HG03558 (cell line): ENCODE measurements around the gene IL10.
A peak's percentile ranks its signal among the peaks of the same experiment; 100 is the strongest.
"Not testable (repeated sequence)": the region's sequence is repeated elsewhere in the genome, so short reads cannot be mapped to it uniquely, and the experiment has no call there.

Experiments used
- ATAC-seq: cut with Tn5 transposase; IDR thresholded peaks from one replicate; pipeline ENCODE4 v1.9.1; 2021; ENCODE audit warnings: moderate number of reproducible peaks; ENCODE audit not compliant: unreplicated experiment; ENCODE audit errors: extremely low read depth

Gene IL10

DNA sequence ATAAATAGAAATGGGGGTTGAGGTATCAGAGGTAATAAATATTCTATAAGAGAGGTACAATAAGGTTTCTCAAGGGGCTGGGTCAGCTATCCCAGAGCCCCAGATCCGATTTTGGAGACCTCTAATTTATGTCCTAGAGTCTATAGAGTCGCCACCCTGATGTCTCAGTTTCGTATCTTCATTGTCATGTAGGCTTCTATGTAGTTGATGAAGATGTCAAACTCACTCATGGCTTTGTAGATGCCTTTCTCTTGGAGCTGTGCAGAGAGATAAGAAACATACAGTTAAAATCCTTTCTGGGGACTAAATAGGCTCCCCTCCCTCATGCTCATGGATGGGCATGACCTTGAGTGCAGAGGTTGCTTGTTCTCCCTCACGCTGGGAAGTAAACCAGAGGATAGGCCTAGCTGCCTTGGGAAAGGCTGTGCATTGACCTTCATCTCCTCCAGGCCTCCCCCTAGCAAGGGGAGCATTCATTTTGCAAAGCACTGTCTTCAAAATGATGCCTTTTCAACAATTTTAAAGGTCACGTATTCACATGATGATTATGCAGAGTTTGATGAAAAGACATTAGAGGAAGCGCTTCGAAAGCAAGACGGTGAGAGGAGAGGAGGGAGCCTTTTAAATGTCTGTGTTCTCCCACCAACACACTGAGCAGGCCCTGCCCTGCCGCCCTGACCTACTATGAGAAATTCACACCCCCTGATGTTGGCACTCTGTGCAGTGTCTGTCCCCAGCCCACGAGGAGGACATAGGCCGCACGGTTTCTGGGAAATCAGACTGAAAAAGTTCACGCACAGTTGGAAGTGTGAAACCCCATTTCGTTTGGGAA lies 3.6 kb downstream of the IL10 start:
- ATAC-seq: no peak

GRCh38 chr1:206766251-206766856 lies 5.9 kb downstream of the IL10 start:
- ATAC-seq: no peak

- not testable (repeated sequence) for ATAC-seq
Observed at GRCh38 chr1:206765771-206766170, 6.5 kb downstream of the IL10 start.

DNA sequence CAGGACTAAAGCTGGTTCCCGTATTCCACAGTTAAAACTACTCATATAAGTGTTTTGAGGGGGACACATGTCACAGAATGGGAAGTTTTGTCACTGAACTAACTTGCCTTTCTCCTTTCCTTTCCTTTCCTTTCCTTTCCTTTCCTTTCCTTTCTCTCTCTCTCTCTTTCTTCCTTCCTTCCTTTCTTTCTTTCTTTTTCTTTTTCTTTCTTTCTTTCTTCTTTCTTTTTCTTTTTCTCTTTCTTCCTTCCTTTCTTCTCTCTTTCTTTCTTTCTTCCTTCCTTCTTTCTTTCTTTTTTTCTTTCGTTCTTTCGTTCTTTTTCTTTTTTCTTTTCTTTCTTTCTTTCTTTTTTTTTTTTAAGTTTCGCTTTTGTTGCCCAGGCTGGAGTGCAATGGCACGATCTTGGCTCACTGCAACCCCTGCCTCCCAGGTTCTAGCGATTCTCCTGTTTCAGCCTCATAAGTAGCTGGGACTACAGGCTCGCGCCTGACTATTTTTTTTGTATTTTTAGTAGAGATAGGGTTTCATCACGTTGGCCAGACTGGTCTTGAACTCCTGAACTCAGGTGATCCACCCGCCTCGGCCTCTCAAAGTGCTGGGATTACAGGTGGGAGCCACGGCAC lies 9.4 kb downstream of the IL10 start:
- not testable (repeated sequence) for ATAC-seq

DNA sequence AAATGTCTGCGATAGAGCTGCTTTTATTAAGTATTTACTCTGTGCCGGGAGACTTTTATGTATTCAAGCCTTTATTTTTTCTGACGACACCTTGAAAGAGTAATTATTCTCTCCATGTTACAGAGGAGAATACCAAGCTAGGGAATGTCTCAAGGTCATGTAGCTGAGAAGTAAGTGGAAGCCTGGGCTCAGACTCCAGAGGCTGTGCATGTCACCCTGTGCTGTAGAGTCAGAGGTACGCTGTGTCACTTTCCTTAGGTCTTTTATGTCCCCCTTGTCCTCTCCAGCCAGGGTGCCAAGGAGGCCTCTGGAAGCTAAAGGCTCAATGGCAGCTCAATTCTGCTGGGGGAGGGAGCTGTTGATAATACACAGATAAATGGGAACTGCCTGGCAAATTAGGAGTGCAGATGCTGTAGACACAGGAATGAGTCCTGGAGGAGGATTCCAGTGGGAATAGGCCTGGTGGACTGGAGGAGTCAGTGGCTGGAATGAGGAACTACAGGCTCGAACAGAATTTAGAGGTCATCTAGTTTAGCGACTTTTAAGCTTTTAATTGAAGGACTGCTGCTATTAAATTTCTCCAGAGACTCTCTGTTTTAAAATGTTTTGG lies 11.0 kb downstream of the IL10 start:
- ATAC-seq: no peak

DNA sequence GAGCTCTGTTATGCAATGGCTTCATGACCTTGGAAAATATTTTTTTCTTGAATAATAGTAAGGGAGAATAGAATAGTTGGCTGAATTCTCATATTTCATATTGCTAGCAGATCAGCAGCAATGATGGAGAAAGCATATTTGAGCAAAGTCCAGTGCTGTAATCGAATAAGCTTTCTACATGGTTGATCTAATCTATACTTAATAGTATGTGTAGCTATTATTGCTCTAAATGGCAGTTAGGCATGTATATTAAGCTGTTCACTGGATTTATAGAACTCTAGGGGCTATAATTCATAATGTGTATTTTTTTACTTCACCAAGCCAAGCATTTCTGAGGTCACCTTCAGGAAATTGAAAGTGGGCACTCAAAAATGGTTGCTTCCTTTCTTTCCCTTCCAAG lies 11.7 kb downstream of the IL10 start:
- no peak for ATAC-seq

DNA sequence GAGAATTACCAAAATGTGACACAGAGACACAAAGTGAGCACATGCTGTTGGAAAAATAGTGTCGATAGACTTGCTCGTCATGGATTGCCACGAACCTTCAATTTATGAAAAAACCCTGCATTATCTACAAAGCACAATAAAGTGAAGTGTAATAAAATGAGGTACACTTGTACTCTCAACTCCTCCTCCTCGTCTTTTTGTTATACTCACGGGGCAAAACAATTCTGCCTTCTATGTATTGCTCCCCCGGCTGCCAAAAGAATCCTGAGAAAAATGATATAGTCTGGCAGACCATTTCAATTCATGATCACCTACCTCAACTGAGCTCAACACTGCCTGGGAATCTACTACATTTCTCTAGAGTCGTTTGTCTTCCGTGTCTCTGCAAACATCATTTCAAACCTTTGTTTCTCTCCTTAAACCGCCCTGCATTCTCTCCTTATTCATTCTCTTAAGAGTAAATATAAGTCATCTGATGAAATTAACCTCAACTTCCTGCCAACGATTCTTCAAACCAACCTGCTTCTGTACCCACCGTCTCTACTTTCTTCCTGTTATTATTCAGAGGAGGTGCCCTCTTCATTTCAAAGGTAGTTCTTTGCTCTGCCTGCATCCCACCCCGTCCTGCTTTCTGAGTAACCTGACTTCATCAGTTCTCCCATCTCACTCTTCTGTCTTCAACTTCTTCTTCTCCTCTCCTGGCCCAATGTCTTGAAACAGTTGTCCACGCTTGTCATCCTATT lies 14.6 kb downstream of the IL10 start:
- no peak for ATAC-seq

DNA sequence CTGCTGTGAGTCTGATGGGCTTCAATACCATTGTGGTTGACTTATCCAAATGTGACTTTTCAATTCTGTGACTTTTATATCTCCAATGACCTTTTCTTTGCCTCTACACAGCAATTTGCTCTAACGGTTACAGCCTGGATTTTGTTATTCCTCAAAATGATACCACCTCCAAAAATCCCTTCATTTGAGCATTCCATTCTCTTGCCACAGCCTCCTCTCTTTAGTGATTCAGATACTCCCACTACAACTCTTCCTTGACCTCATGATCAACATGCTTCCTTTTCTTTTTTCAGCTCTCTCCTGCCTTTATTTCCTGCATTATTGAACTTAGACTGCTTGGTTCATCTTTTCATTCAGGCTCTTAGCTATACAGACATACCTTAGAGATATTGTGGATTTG lies 18.3 kb downstream of the IL10 start:
- ATAC-seq: no peak

DNA sequence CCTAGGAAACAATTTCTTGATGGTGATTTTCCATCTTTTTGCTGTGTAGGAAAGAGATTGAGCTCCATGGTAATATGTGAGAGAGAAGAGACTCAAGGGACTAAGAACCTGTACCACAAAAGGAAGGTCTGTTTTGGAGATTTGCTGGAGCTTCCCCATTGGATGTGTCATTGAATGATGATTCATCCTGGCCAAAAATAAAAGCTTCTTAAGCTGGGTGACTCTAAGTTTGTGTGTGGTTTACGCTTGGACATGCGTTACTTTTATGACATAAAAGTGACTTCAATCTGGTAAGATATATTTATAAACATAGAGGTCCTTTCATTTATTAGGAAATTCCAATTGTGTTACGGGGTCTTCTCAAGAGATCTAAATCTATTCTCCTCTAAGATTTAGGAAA lies 19.2 kb downstream of the IL10 start:
- ATAC-seq: no peak

DNA sequence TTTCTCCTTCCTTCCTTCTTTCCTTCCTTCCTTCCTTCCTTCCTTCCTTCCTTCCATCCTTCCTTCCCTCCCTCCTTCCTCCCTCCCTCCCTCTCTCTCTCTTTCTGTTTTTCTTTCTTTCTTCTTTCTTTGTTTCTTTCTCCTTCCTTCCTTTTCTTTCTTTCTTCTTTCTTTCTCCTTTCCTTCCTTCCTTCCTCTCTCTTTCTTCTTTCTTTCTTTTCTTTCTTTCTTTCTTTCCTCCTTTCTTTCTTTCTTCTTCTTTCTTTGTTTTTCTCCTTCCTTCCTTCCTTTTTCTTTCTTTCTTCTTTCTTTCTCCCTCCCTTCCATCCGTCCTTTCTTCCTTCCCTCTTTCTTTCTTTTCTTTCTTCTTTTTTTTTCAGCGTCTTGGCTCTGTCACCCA lies 19.8 kb downstream of the IL10 start:
- no peak for ATAC-seq

DNA sequence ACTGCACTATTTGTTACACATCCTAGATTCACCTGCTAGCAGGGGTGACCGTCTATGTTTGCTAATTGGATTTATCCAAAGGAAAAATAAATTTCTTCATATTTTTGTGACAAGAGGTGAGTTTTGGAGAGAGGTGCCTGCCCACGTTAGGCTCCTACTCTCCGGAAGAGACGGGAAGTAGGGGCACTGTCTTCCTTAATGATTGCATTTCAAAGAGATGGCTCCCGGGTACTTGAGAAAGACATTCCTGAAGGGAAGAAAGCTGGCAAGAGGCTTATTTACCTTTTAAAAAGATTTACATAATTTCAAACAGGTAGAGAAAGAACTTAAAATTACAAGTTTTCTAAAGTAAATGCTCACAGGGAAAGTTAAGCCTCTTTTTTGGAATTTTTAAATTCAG lies 20.4 kb downstream of the IL10 start:
- no peak for ATAC-seq

GRCh38 chr1:206748348-206749030 lies 23.8 kb downstream of the IL10 start:
- no peak for ATAC-seq

DNA sequence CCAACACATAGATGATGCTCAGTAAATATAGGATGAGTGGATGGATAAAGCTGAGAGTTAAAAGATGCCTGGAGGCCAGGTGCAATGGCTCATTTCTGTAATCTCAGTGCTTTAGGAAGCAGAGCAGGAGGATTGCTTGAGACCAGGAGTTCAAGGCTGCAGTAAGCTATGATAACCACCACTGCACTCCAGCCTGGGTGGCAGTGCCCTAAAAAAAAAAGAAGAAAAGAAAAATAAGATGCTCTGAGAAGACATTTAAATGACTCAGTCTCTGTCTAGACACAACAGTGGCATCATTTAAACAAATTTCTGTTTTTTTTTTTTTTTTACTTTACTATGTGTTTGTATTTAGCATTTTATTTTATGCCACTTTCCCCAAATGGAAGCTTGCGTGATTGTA lies 27.0 kb downstream of the IL10 start:
- no peak for ATAC-seq

- no peak for ATAC-seq
Observed at GRCh38 chr1:206744683-206745082, 27.6 kb downstream of the IL10 start.

DNA sequence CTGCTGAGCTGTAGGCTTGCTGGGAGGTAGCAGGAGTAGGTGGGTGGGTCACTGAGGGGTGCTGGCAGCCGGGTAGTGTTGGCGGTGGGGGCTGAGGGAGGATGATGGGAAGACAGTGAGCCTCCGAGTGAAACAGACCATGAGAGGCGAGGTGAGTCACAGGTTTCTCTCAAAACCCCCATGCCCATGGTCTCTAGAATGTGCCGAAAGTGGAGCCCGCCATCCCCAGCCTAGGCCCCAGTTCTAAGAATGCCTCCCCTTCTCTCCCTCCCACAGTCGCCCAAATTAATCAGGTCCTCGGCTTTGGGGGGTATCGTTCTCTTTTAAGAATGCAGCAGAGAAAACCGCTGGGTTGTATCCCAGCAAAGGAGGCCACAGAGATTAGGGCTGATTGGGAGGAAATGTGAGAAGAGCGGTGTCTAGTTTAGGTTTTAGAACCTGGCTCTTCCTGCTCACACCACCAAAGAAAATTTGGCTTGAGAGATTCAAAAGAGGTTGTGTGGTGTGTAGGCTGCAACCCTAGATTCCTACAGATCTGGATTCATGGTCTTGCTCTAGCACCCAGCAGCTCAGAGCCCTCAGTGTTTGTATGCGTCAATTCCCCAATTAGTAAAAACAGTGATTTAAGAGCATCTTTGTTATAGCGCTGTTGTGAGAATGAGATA lies 29.4 kb downstream of the IL10 start:
- ATAC-seq: no peak

GRCh38 chr1:206741142-206741701 lies 31.1 kb downstream of the IL10 start:
- ATAC-seq: no peak

DNA sequence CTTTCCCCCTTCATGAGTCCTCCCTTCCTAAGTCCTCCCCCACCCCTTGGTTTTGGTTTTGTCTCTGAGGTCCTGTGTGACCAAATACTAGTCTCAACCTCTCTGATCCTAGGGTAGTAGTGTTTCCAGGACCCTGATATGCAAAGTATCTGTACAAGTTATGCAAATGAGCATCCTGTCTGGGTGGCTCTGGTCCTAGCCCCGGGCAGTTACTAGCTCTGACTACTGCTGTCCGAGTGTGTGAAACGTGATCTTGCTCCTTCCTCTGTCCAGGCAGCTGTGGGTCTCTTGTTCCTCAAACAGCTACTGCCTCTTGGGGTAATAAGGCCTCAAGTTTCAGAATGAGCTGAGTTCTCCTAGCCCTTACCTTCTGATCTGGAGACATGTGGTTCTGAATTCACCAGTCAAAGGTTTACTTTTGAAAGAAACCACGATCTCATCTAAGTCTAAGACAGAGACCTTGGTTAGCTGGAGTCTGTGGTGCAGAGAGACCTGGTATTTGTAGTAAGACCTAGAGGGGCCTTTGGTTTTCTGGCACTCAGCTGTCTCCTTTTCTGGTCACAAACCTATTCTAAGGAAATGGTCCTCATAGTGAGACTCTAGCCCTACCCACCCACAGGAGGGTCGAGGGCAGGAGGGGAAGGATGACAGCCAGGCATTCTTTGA lies 32.8 kb downstream of the IL10 start:
- peak; percentile 71 for ATAC-seq
